ENCODE results near the gene RMDN2.

DNA sequence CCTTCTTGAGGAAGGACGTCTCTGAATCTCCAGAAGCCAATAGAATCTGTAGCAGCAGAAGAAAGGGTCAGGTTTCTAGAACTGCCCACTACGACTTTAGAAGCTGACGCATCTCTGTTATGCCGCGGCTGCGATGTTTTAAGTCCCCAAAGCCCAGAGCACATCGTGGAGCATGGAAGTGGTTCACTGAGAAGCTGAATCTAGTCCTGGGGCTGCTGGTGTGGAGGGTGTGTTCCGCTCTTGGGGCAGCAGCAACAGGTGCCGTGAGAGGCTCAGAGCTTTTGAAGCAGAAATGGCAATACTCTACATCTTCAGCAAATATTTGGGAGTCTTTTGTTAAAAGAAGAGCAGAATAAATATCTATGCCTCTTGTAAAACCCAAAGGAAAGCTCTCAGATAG lies 48.9 kb upstream of the RMDN2 start:
- TF ChIP-seq EZH2phosphoT487 (IDR thresholded peaks at IDR 0.05; ENCODE audit: insufficient read depth, low read depth) (no peak), EZH2 (IDR thresholded peaks at IDR 0.05; ENCODE audit: insufficient read depth, poor library complexity, severe bottlenecking) (no peak)
